Ascending aorta (tissue), 2 donors: Measurements from ENCODE around the gene HAGH. TPM values are rescaled to one million over a fixed set of nuclear protein-coding genes. Genes with fewer than 3 reads are reported as not detected.
A peak's percentile ranks its signal among the peaks of the same experiment; 100 is the strongest.

Experiments used
- DNase-seq, 2 donors: peaks; one replicate each; pipeline ENCODE4 v3.0.0-alpha.2; 2019; ENCODE audit warnings: low spot score in 2 of 2
- H3K27ac ChIP-seq, 2 donors: fragments of 200-600 bp; sonication (generic); one replicate each; pipeline ENCODE4 v1.5.1; 2016 to 2017; ENCODE audit warnings: mild to moderate bottlenecking in 1 of 2
- H3K27me3 ChIP-seq: fragments of 200-600 bp; sonication (generic); one replicate; pipeline ENCODE4 v1.5.1; 2017
- H3K36me3 ChIP-seq, 2 donors: fragments of 200-600 bp; sonication (generic); one replicate each; pipeline ENCODE4 v1.5.1; 2016
- H3K4me1 ChIP-seq, 2 donors: fragments of 200-600 bp; sonication (generic); one replicate each; pipeline ENCODE4 v1.5.1; 2016 to 2017; ENCODE audit warnings: mild to moderate bottlenecking in 1 of 2
- H3K4me3 ChIP-seq, 2 donors: fragments of 200-600 bp; sonication (generic); one replicate each; pipeline ENCODE4 v1.5.1; 2016 to 2017; ENCODE audit warnings: mild to moderate bottlenecking in 1 of 2
- H3K9me3 ChIP-seq, 2 donors: fragments of 200-600 bp; sonication (generic); one replicate each; pipeline ENCODE4 v1.5.1; 2016
- CTCF ChIP-seq, 3 experiments: fragments of 200-600 bp in 2 of 3; fragments of 450-650 bp in 1 of 3; sonication (generic) in 2 of 3; IDR thresholded peaks; one replicate each; pipeline ENCODE4 v1.5.1; 2016 to 2019; ENCODE audit warnings: antibody characterized with exemption in 3 of 3, mild to moderate bottlenecking in 1 of 3, moderate library complexity in 1 of 3
- intact Hi-C: fragments of 100-400 bp; cut with DNase I; formaldehyde crosslinking; loops from one replicate; pipeline ENCODE4 v1.15.1; 2023
- total RNA-seq: library from RNA; depleted of rRNA; stranded (reverse); fragments of >200 nt; gene quantifications from one replicate; pipeline ENCODE4 v1.1.0, GENCODE V29; 2016

The HAGH gene
- total RNA-seq, 1 donor from 2014 or later = 177 TPM

- H3K27ac ChIP-seq = peak overlapping the region; percentile 77 to 83
- no peaks in the 10 kb centered on the region for H3K9me3 ChIP-seq
- H3K4me3 ChIP-seq = peak overlapping the region; percentile 84 to 99
- no peak for DNase-seq
- peak in 1 of 3 experiments; percentile 22 for TF ChIP-seq CTCF (IDR thresholded peaks at IDR 0.05)
- H3K36me3 ChIP-seq = peaks cover 35 to 46% of the 10 kb centered on the region in 2 donors
- H3K4me1 ChIP-seq = peaks cover 11 to 26% of the 10 kb centered on the region in 2 donors
- no peaks in the 10 kb centered on the region for H3K27me3 ChIP-seq
- intact Hi-C loops = loop anchor here (1.0 to 5.0 kb wide), 6 partner anchors 9 to 373 kb away; partner anchors contain the start of genes CRAMP1, FAHD1, HAGH and IFT140
Observed at GRCh38 chr16:1781758-1782407, 44.7 kb downstream of the HAGH start.

DNA sequence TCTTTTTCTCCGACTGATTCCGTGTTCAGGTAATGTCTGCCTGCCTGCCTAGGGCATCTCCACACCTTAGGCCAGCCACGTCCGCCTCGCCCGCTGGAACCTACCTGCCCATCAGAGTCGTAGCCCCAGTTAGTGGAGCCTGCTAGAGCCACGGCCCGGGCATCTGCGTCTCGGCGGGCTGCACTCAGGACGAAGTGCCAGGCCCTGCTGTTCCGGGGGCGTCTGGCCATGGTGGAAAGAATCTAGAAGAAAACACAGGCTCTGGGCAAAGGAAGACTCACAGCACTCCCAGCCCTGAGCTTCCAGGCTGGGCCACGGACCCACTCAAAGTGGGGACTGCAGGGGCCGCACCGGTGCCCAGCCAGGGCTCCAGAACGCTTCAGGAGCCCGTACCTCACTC, 45.4 kb downstream of the HAGH start:
- no peaks in the 10 kb centered on the region for H3K27me3 ChIP-seq
- peak overlapping the region; percentile 77 to 83 for H3K27ac ChIP-seq
- no peak for TF ChIP-seq CTCF (IDR thresholded peaks at IDR 0.05)
- peaks cover 11 to 26% of the 10 kb centered on the region in 2 donors for H3K4me1 ChIP-seq
- intact Hi-C loops = loop anchor here (5.0 kb wide), 1 partner anchor 169 kb away; the partner anchor contains the start of genes CRAMP1 and IFT140
- H3K4me3 ChIP-seq = peak overlapping the region; percentile 84 to 99
- H3K9me3 ChIP-seq = no peaks in the 10 kb centered on the region
- DNase-seq = no peak
- peaks cover 38 to 46% of the 10 kb centered on the region in 2 donors for H3K36me3 ChIP-seq

- peak overlapping the region in 1 of 2 donors; percentile 84 for H3K4me3 ChIP-seq
- no peaks in the 10 kb centered on the region for H3K9me3 ChIP-seq
- intact Hi-C loops = loop anchor here (5.0 kb wide), 1 partner anchor 168 kb away; the partner anchor contains the start of genes CRAMP1 and IFT140
- no peak for DNase-seq
- peaks cover 11 to 26% of the 10 kb centered on the region in 2 donors for H3K4me1 ChIP-seq
- H3K27ac ChIP-seq = no peak overlapping the region
- no peaks in the 10 kb centered on the region for H3K27me3 ChIP-seq
- peaks cover 44 to 46% of the 10 kb centered on the region in 2 donors for H3K36me3 ChIP-seq
- no peak for TF ChIP-seq CTCF (IDR thresholded peaks at IDR 0.05)
Observed at GRCh38 chr16:1780677-1781072, 46.0 kb downstream of the HAGH start.

GRCh38 chr16:1779741-1780676, 46.6 kb downstream of the HAGH start:
- H3K4me1 ChIP-seq = peaks cover 11 to 22% of the 10 kb centered on the region in 2 donors
- no peak overlapping the region for H3K27ac ChIP-seq
- intact Hi-C loops = loop anchor here (5.0 kb wide), 1 partner anchor 168 kb away; the partner anchor contains the start of genes CRAMP1 and IFT140

More at GRCh38 chr16:1779741-1780676, 46.6 kb downstream of the HAGH start:
- Histone ChIP-seq H3K4me3 (no peak overlapping the region), H3K27me3 (no peaks in the 10 kb centered on the region), H3K36me3 (peaks cover 45 to 52% of the 10 kb centered on the region in 2 donors), H3K9me3 (no peaks in the 10 kb centered on the region)
- TF ChIP-seq CTCF (IDR thresholded peaks at IDR 0.05) = no peak
- no peak for DNase-seq
